HCEC 1CT (cell line): ENCODE measurements around the gene ZNF518B.

Source experiments
- DNase-seq: peaks from one replicate; pipeline ENCODE4 v3.0.0-alpha.2; 2017

ZNF518B gene, protein sequence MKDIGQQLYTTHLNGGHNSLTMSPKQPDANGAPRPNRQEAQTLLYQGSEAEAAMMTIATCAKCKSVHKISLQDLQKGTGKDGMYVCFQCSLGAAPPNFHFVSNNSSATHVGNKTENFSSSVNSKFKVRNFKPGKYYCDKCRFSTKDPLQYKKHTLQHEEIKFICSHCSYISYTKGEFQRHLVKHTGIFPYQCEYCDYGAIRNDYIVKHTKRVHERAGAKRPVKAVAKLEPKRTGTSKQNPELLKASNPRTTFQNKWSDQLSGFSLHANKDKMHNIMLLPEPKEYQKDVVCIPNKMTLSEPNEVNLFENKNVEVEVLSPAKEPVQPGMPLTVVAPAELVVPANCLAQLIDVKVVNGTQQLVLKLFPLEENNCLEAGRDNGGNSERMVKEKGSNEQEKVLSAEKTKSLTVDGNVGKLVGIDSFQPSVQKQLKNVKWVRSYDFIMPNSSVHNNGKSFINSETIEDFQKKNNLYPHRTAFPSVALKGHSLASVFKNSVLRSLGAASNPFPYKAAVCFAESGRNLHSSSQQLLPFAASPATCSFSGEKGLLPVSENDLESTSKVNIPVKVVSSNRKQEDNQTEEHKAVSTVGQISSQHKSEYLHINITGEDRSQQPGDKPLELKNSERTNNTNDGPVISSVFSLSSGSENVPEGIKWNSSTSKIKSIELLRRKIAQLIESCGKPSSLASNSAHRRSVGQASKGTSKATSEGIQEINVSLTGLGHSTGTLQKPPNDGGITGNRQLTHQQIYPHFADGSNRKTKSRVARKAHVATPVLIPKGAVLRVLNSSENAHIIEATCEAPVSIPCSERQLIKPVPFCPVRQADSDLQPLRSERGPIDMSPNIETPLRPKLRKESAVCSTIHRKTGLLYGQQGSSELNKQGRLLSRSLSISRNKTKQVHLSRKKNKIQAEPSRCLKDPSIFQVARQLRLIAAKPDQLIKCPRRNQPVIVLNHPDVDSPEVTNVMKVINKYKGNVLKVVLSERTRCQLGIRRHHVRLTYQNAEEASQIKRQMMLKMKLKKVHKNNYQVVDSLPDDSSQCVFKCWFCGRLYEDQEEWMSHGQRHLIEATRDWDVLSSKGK

GRCh38 chr4:10457255-10457801 is at the start of gene ZNF518B:
TSS of gene ZNF518B (minus strand) at chr4:10457426. CDS start at chr4:10446328, 11,098 bp downstream.
- peak; percentile 11 for DNase-seq

DNA sequence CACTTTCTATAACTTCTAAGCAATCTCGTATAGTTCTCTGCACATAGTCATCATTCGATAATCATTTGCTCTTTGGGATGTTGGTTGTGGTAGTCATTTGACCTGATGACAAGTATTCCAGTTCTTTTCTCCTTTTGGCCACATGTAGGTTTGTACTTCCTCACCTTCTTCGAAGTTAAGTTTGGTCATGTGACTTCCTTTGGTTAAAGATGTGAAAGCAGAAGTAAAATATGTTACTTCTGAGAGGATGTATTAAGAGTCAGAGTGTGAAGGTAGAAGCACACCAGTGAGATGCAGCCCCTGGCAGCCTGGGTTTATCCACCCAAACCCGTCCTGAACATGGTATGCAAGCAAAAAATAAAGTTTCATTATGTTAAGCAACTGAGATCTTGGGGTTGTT is 48.9 kb upstream of the ZNF518B start:
- no peak for DNase-seq

DNA sequence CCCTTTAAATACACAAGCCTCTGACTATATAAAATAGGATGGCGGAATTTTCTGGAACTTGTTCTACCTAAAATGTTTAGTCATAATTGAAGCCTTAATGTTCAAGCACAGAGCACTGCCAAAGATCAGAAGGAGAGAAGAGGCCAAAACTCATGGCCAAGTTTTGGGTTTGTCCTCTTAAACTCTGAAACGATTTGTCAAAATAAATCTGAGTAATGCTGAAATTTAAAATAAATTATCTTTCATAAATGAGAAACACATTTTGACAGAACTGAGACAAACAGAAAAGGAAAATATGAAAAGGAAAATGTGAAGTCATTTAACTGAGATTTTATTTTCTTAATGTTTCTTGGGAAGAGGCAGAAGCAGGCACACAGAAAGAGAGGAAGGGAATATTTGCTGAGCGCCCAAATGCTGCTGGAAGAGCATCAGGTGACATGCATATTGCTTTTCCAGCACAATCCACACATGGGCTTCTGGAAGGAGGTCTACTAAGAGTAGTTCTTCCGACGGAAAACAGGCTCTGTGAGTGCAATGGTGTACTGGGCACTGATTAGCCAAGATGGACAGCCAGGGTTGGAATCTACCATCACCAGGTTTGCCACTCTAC is 47.4 kb upstream of the ZNF518B start:
- DNase-seq = no peak

DNA sequence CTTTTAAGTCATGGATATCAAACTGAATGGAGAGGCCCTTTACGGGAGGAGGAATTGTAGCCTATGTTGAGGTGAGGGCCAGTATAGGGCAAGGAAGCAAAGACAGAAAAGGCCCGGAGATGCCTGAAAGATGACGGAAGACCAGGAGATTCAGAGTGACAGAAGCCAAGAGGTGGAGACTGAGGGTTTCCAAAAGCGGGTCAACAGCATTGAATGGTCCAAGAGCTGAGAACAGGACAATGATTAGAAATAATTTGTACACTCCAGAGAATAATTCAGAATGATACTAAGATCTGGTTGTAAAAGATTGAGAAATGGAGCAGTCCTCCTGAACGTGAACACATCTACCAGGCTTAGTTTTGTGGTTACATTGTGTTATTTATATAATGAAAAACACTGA is 45.5 kb upstream of the ZNF518B start:
- DNase-seq = no peak

DNA sequence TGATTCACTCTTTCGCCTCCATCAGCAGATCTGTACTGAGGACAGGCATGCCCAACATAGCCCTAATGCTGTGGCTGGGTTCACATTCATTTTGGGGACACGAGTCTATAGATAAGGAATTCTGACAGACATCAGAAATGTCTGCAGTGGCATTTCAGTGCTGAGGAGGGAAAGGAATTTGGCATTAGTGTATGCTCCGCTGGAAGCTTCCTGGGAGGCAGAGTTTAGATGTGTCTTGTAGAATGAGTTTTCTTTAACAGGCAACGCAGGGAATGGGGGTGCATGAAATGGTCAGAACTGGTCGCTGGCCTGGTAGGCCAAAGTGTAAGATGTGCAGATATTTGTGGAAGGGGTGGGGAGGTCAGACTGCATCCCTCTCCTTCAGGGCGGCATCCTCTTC is 43.5 kb upstream of the ZNF518B start:
- DNase-seq = no peak

- DNase-seq = no peak
Observed at GRCh38 chr4:10496200-10496599, 39.0 kb upstream of the ZNF518B start.

DNA sequence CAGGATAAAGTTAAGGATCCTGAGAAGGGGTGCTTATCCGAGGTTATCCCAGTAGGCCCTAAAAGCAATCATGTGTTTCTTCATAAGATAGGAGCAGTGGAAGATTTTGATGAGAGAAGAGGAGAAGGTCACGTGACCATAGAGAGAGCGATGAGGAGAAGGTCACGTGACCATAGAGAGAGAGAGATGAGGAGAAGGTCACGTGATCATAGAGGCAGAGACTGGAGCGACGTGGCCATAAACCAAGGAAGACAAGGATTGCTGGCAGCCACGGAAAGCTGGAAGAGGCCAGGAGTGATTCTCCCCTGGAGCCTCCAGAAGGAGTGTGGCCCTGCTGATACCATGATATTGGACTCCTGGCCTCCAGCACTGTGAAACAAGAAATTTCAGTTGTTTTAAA is 38.4 kb upstream of the ZNF518B start:
- no peak for DNase-seq

DNA sequence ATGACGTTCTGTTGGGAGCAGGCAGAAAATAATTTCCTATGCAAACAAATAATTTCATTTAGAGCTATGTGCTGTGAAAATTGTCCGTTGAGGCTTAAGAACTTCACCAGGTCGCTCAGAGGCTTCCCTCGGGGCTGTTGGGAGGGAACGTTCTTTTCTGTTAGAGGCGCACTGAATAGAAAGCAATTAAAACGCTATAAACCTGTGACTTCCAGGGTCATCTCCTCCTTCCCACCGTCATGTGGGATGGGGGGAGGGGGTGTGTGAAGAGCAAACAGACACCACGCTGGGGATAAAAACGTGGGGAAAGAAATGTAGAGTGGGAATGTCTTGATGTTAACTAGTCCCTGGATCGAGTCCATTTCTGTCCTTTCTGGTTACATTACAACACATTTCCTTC is 35.2 kb upstream of the ZNF518B start:
- DNase-seq = no peak

DNA sequence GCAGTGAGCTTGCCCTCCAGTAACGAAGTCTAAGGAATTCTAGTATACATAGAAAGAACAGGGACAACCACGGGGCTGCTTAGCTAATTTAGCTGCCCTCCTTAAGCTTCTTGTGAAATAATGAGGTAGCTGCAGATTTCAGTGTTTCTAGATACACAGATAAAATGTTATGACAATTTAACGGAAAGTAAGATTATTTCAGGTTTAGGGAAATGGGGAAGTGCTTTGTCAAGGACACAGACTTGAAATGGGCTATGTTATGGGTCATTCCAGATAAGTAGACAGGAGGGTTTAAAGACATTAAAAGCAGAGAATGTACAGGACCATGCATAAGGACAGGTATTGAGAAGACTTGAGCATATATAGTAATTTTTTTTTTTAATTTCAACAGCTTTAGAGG is 34.2 kb upstream of the ZNF518B start:
- no peak for DNase-seq

GRCh38 chr4:10490996-10491395 is 33.8 kb upstream of the ZNF518B start:
- no peak for DNase-seq

DNA sequence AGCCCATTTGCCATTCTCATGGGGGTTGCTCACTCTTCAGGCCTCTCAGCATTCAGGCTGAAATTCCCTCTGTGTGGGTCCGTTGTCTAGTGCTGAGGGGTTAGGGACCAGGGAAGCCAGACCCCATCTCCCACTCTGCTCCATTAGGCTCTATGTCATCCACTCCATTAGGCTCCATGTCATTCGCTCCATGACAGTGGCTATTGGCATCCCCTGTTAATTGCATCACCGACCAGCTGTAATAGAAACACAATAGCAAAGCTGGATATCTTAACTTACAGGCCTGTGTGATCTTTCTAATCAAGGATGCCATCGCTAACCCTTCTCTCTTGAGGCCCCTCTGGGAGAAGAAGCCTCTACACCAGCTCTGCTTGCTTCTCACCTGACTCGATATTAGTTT is 25.7 kb upstream of the ZNF518B start:
- no peak for DNase-seq

GRCh38 chr4:10480616-10481015 is 23.4 kb upstream of the ZNF518B start:
- DNase-seq = no peak

DNA sequence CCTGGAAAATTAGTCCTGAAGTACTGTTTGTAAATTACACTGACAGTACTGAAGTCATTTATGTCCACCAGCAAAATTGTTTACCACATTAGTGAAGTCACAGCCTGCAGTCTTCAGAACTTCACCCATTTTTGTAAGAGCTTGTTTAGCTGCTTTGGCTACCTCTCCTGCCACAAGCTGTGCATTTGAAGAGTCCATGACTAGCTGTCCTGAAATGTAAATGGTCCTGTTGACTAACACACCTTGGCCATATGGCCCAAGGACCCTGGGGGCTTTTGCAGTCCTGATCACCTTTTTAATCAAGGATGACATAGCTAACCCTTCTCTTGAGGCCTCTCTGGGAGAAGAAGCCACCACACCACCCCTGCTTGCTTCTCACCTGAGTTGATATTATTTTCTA is 21.4 kb upstream of the ZNF518B start:
- DNase-seq = no peak

DNA sequence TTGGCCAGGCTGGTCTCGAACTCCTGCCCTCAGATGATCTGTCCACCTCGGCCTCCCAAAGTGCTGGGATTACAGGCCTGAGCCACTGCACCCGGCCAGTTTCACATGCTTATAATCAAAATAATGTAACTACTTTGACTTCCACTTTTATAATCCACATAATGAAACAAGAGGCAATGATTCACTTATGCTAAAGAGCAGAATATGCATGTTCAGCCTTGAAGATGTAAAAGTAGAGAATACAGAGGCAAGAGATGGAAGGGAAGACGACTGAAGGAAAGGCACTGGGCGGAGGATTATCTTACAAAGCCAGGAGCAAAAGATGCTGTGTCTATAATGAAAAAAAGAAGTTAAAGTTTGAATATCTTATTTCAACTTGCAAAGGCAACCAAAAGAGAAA is 13.3 kb upstream of the ZNF518B start:
- no peak for DNase-seq

DNA sequence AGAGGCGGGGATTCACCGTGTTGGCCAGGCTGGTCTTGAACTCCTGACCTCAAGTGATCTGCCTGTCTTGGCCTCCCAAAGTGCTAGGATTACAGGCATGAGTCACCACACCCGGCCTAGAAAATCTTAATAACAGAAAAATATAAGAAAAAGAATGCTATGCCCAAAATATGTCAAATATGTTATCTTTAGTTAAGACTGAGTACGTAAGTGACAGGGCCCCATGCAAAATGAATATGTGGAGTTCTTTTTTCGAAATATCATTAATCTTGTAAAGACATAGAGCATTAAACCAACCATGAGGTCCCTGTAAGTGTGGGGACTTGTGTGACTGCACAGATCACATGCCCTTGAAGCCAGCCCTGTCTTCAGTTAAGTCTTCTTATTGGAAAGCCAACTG is 8.9 kb upstream of the ZNF518B start:
- DNase-seq = no peak

DNA sequence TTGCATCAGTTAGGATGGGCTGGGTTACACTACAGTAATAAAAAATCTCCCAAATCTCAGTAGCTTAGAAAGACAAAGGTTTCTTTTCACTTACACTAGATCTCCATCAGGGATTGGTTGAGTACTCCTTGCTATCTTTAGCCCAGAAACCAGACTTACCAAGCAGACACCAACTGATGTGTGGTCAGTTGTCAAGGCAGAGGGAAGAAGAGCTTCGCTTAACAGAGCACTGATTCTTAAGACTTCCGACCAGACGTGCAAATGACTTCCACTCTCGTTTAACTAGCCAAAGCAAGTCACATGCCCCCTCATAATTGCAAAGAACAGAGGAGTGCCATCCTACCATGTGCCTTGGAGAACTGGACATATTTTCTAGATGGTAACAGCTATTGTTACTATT is 5.7 kb upstream of the ZNF518B start:
- no peak for DNase-seq

DNA sequence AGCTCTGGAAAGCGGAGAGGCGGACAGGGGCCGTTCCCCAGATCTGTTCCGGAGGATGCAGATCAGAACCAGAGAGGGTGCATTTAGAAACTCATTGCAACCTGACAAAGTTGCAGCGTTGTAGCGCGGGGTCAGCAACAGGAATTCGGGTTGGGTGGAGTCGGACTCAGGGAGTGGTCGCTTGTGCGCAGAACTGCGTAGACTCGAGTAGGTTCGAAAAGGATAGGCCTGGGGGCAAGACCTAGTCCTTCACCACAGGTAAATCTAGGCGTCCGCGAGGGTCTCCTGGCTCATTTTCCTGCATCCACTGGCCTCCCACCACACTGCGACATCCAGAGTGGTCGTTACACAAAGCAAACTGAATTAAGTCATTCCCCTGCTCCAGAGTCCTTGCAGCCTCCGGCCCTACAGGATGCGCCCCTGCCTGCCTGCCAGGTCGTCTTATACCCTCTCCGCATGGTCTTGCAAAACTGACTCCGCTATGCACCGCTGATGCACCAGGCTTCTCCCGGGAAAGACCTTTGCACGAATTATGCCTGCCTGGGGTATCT is 4.7 kb upstream of the ZNF518B start:
- DNase-seq = no peak

GRCh38 chr4:10461091-10461849 is 4.0 kb upstream of the ZNF518B start:
- no peak for DNase-seq

DNA sequence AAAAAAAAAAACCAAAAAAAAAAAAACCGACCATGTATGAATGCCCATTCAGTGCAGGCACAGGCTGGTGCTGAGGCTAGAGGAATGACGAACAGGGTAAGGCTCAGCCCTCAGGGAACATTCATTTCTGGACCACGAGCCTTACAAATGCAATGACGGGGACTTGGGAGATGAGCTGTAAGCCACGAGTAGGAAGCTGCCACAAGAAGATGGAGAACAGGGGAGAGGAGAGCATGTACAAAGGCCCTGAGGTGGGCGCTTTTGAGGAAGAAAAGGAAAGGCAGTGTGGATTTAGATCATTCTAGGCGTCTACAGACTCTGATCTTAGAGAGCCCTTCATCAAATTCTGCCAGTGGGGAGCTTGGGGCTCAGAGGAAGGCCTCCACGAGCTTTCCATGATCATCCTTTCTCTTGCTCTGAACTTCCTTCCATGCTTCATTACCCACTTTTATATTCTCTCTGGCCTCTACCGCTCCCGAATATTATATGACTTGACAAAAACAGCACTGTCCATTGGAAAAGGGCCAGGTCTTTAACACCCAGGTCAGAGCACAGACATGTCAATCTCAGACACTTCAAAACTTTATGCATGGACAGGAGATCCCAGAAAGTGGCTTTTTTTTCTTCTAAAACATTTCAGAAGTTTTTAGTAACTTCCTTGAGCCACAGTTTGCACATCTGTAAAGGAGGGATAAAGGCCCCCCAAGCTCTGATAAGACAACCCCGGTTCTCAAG is 3.3 kb upstream of the ZNF518B start:
- no peak for DNase-seq

- no peak for DNase-seq
Observed at GRCh38 chr4:10459305-10459704, 2.1 kb upstream of the ZNF518B start.

DNA sequence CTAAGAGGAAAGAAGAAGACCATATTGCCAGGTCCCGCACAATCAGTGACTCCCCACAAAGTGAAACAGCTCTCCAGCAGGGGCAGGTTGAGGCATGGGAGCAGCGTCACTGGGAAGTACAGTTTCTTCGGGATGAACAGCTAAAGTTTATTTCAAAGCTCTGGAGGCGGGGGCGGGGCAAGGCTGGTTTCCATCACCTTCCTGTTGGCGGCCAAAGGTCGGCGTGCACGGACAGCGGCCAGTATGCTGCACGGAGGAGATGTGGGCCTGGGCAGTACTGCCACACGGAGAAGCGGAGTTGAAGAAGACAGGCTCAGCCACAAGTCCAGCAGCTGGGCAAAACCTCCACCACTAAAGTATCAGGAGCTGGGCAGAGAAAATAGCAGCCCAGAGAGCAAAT is 951 bp upstream of the ZNF518B start:
- DNase-seq = no peak
